ENCODE measurements around the gene GXYLT2. TPM values are rescaled to one million over a fixed set of nuclear protein-coding genes. Genes with fewer than 3 reads are reported as not detected.

The GXYLT2 gene
- polyA plus RNA-seq, 3 donors: 0.04 TPM; not detected in 2

DNA sequence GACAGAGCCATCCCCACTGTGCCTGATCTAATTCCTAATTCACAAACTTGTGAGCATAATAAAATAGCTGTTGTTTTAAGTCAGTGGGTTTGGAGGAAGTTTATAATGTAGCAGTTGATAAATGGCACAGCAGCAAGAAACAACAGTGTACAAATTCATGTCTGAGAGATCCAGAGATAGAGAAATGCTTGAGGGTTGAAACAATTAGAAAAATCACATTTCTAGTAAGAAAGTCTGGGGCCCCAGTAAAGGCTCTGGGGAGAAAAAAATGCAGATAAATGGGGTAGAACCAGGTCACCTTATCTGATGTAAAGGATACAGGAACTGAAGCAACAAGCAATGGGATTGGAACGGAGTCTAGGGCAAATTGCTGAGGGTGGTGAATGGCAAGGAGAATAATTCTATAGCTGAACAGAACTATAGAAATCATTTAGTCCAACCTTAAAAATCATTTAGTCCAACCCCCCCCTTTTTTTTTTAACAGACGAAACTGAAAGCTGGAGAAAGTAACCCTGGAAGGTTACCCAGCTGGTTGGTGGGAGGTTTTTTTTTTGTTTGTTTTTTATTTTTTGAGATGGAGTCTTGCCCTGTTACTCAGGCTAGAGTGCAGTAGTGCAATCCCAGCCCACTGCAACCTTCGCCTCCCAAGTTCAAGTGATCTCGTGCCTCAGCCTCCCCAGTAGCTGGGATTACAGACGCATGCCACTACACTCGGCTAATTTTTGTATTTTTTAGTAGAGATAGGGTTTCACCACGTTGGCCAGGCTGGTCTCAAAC, 25.3 kb upstream of the GXYLT2 start:
- H3K27ac ChIP-seq (ENCODE audit: low read depth in 1 of 2, low read length in 2 of 2): no peak overlapping the region
- Mint-ChIP-seq H3K9me3 (peaks cover 0 to 5% (median 0%) of the 10 kb centered on the region in 7 donors), H3K4me1 (no peaks in the 10 kb centered on the region), H3K27me3 (ENCODE audit: low read depth in 3 of 3) (peaks cover 0 to 2% (median 0%) of the 10 kb centered on the region in 3 donors), H3K4me3 (no peak overlapping the region), H3K27ac (no peak overlapping the region), H3K36me3 (no peaks in the 10 kb centered on the region)
- H3K36me3 ChIP-seq (replicated peaks in 1 of 2; ENCODE audit: control insufficient read depth in 1 of 2, insufficient read depth in 2 of 2, low read length in 2 of 2): no peaks in the 10 kb centered on the region
- H3K4me1 ChIP-seq (ENCODE audit: control insufficient read depth in 1 of 2, insufficient read depth in 2 of 2, low read length in 2 of 2): no peaks in the 10 kb centered on the region
- H3K79me2 ChIP-seq (ENCODE audit: insufficient read depth, low read length): no peaks in the 10 kb centered on the region
- TF ChIP-seq, protein P1, sequence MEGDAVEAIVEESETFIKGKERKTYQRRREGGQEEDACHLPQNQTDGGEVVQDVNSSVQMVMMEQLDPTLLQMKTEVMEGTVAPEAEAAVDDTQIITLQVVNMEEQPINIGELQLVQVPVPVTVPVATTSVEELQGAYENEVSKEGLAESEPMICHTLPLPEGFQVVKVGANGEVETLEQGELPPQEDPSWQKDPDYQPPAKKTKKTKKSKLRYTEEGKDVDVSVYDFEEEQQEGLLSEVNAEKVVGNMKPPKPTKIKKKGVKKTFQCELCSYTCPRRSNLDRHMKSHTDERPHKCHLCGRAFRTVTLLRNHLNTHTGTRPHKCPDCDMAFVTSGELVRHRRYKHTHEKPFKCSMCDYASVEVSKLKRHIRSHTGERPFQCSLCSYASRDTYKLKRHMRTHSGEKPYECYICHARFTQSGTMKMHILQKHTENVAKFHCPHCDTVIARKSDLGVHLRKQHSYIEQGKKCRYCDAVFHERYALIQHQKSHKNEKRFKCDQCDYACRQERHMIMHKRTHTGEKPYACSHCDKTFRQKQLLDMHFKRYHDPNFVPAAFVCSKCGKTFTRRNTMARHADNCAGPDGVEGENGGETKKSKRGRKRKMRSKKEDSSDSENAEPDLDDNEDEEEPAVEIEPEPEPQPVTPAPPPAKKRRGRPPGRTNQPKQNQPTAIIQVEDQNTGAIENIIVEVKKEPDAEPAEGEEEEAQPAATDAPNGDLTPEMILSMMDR (IDR thresholded peaks at IDR 0.05): no peak
- H3K4me3 ChIP-seq (replicated peaks in 1 of 3; ENCODE audit: low read depth in 2 of 3, low read length in 3 of 3): no peak overlapping the region
- no peak overlapping the region for H3K4me2 ChIP-seq (replicated peaks; ENCODE audit: extremely low read depth, low read length, poor library complexity, severe bottlenecking)
- peaks cover 0 to under 1% of the 10 kb centered on the region in 2 donors for H3K9me3 ChIP-seq (replicated peaks in 1 of 2; ENCODE audit: control insufficient read depth in 1 of 2, insufficient read depth in 1 of 2, low read length in 2 of 2)
- H3K9ac ChIP-seq (ENCODE audit: insufficient read depth, low read length, poor library complexity, severe bottlenecking): no peak overlapping the region
- DNase-seq: no peak
- no peaks in the 10 kb centered on the region for H3K27me3 ChIP-seq (ENCODE audit: control insufficient read depth in 2 of 2, insufficient read depth in 2 of 2, low read length in 2 of 2)
- H2AFZ ChIP-seq (ENCODE audit: insufficient read depth, low read depth, low read length, poor library complexity, severe bottlenecking): no peak overlapping the region
- intact Hi-C loops (cut with micrococcal nuclease): no loop called here
- 80% methylated on average over 2 of the region's 7 CpGs for WGBS (ENCODE audit: insufficient coverage)
- H4K20me1 ChIP-seq (ENCODE audit: insufficient read depth, low read length): no peaks in the 10 kb centered on the region

GRCh38 chr3:72872183-72872582, 15.7 kb upstream of the GXYLT2 start:
- H2AFZ ChIP-seq (ENCODE audit: insufficient read depth, low read depth, low read length, poor library complexity, severe bottlenecking): no peak overlapping the region
- WGBS (ENCODE audit: insufficient coverage): no CpG with 5 or more reads among the region's 5 CpGs

More at GRCh38 chr3:72872183-72872582, 15.7 kb upstream of the GXYLT2 start:
- H3K9ac ChIP-seq (ENCODE audit: insufficient read depth, low read length, poor library complexity, severe bottlenecking): no peak overlapping the region
- no peaks in the 10 kb centered on the region for H3K4me1 ChIP-seq (ENCODE audit: control insufficient read depth in 1 of 2, insufficient read depth in 2 of 2, low read length in 2 of 2)
- no peak overlapping the region for H3K4me3 Mint-ChIP-seq
- intact Hi-C loops (cut with micrococcal nuclease): no loop called here
- DNase-seq: no peak
- no peaks in the 10 kb centered on the region for H3K4me1 Mint-ChIP-seq
- no peaks in the 10 kb centered on the region for H3K79me2 ChIP-seq (ENCODE audit: insufficient read depth, low read length)
- no peak overlapping the region for H3K4me2 ChIP-seq (replicated peaks; ENCODE audit: extremely low read depth, low read length, poor library complexity, severe bottlenecking)
- H3K27ac ChIP-seq (ENCODE audit: low read depth in 1 of 2, low read length in 2 of 2): no peak overlapping the region
- H3K27me3 ChIP-seq (ENCODE audit: control insufficient read depth in 2 of 2, insufficient read depth in 2 of 2, low read length in 2 of 2): no peaks in the 10 kb centered on the region
- peaks cover 0 to 6% (median 0%) of the 10 kb centered on the region in 7 donors for H3K9me3 Mint-ChIP-seq
- H3K36me3 Mint-ChIP-seq: no peaks in the 10 kb centered on the region
- H3K9me3 ChIP-seq (replicated peaks in 1 of 2; ENCODE audit: control insufficient read depth in 1 of 2, insufficient read depth in 1 of 2, low read length in 2 of 2): peaks cover 0 to 3% of the 10 kb centered on the region in 2 donors
- TF ChIP-seq, protein P1 (IDR thresholded peaks at IDR 0.05): no peak
- no peaks in the 10 kb centered on the region for H4K20me1 ChIP-seq (ENCODE audit: insufficient read depth, low read length)
- H3K4me3 ChIP-seq (replicated peaks in 1 of 3; ENCODE audit: low read depth in 2 of 3, low read length in 3 of 3): no peak overlapping the region
- no peak overlapping the region for H3K27ac Mint-ChIP-seq
- H3K27me3 Mint-ChIP-seq (ENCODE audit: low read depth in 3 of 3): peaks cover 5 to 14% (median 5%) of the 10 kb centered on the region in 3 donors
- H3K36me3 ChIP-seq (replicated peaks in 1 of 2; ENCODE audit: control insufficient read depth in 1 of 2, insufficient read depth in 2 of 2, low read length in 2 of 2): no peaks in the 10 kb centered on the region

Measured in CD14-positive monocyte (primary cell).